SH-SY5Y (cell line): ENCODE measurements around the gene LRP4.

ENCODE experiments used
- GATA2 ChIP-seq: IDR thresholded peaks from 2 replicates; pipeline ENCODE4 v1.6.1; 2011; ENCODE audit warnings: mild to moderate bottlenecking, low read depth, low read length
- GATA3 ChIP-seq: IDR thresholded peaks from 2 replicates; pipeline ENCODE4 v1.6.1; 2011; ENCODE audit warnings: low read depth, mild to moderate bottlenecking, low read length, moderate library complexity

Gene LRP4

GRCh38 chr11:46834821-46835220, 83.5 kb downstream of the LRP4 start:
- TF ChIP-seq GATA2 (no peak), GATA3 (no peak)

GRCh38 chr11:46832511-46833214, 85.7 kb downstream of the LRP4 start:
- no peak for TF ChIP-seq GATA3
- no peak for TF ChIP-seq GATA2

- TF ChIP-seq GATA2 (no peak), GATA3 (no peak)
These were observed 90.4 kb downstream of the LRP4 start for GRCh38 chr11:46827995-46828394.

- no peak for TF ChIP-seq GATA2
- TF ChIP-seq GATA3, result no peak
These were observed 91.9 kb downstream of the LRP4 start for GRCh38 chr11:46826310-46827044.

- TF ChIP-seq GATA2 (no peak), GATA3 (no peak)
These were observed 109.4 kb downstream of the LRP4 start for GRCh38 chr11:46808799-46809431.
